ENCODE results near the gene MAP3K14.

The MAP3K14 gene

DNA sequence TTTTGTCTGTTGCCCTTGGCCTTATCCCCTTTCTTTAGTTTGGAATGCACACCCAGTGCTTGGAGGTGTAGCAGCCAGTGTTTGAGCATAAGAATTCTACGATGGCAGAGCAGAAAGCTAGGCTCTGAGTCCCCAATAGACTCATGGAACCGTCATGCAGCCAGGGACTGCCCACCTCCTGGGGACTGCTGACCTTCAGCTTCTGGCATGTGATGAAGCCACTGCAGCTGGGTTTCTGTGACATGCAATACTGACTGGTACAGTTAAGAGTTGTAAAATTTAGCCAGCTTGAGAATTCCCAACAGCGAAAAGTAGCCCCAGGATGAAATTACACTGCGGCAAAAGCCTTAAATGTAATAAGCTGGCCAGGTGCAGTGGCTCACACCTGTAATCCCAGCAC lies 9.0 kb upstream of the MAP3K14 start:
- Histone ChIP-seq H3K79me2 (ENCODE audit: insufficient read depth, low read depth) (no peaks in the 10 kb centered on the region), H3K4me1 (ENCODE audit: low read depth, poor library complexity, severe bottlenecking) (peaks cover 25% of the 10 kb centered on the region), H4K20me1 (ENCODE audit: insufficient read depth) (no peaks in the 10 kb centered on the region), H3K27me3 (ENCODE audit: insufficient read depth, low read depth) (no peaks in the 10 kb centered on the region), H2AFZ (ENCODE audit: low read depth) (no peak overlapping the region), H3K27ac (no peak overlapping the region), H3K9ac (no peak overlapping the region), H3K4me2 (no peak overlapping the region), H3K4me3 (IDR thresholded peaks at IDR 0.05; ENCODE audit: insufficient read depth, low read depth, low read length) (no peak overlapping the region), H3K36me3 (ENCODE audit: insufficient read depth) (no peaks in the 10 kb centered on the region)
- no peak for TF ChIP-seq CTCF (conservative IDR thresholded peaks at IDR 0.05; ENCODE audit: low read depth, low read length)

DNA sequence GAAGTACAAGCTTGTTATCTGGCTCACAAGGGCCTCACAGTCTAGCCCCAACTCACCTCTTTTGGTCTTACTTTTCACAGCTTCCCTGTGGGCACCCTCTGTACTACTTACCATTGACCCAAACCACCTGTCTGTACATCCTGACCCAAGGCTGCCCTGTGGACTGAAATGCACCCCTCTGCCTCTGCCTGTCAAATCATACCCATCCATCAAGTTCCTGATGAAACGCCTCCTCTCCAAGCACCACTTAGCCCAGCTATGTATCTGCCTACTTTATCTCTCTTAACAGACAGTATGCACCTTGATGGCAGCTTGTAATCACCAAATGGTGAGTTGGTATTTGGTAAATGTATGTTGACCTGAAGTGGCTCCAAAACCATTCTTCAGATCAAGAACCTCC lies 7.5 kb upstream of the MAP3K14 start:
- Histone ChIP-seq H3K27ac (no peak overlapping the region), H3K36me3 (ENCODE audit: insufficient read depth) (no peaks in the 10 kb centered on the region), H3K4me1 (ENCODE audit: low read depth, poor library complexity, severe bottlenecking) (peaks cover 27% of the 10 kb centered on the region), H3K9ac (no peak overlapping the region), H2AFZ (ENCODE audit: low read depth) (no peak overlapping the region), H3K4me2 (no peak overlapping the region), H3K4me3 (IDR thresholded peaks at IDR 0.05; ENCODE audit: insufficient read depth, low read depth, low read length) (no peak overlapping the region), H3K27me3 (ENCODE audit: insufficient read depth, low read depth) (no peaks in the 10 kb centered on the region), H3K79me2 (ENCODE audit: insufficient read depth, low read depth) (no peaks in the 10 kb centered on the region), H4K20me1 (ENCODE audit: insufficient read depth) (no peaks in the 10 kb centered on the region)
- TF ChIP-seq CTCF (conservative IDR thresholded peaks at IDR 0.05; ENCODE audit: low read depth, low read length): no peak

DNA sequence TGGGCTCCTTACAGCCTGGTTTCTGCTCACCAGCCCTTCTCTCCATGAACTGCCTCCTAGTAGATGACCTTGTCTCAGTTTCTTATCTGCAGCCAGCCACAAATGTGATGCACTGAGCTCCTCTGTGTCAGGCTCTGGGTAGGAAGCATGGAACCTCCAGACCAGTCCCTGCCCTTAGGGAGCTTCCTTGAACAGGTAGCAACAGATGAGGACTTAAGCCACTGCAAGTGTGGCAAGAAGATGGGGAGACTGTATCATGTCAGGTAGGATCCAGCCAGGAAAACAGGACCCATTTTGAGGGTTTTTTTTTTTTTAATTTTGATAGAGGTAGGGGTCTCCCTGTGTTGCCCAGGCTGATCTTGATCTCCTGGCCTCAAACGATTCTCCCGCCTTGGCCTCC lies 5.3 kb upstream of the MAP3K14 start:
- Histone ChIP-seq H3K27ac (no peak overlapping the region), H3K9ac (no peak overlapping the region), H3K4me3 (IDR thresholded peaks at IDR 0.05; ENCODE audit: insufficient read depth, low read depth, low read length) (no peak overlapping the region), H3K79me2 (ENCODE audit: insufficient read depth, low read depth) (no peaks in the 10 kb centered on the region), H3K27me3 (ENCODE audit: insufficient read depth, low read depth) (no peaks in the 10 kb centered on the region), H3K4me2 (no peak overlapping the region), H3K4me1 (ENCODE audit: low read depth, poor library complexity, severe bottlenecking) (peaks cover 33% of the 10 kb centered on the region), H3K36me3 (ENCODE audit: insufficient read depth) (no peaks in the 10 kb centered on the region), H4K20me1 (ENCODE audit: insufficient read depth) (no peaks in the 10 kb centered on the region), H2AFZ (ENCODE audit: low read depth) (no peak overlapping the region; the same call in 1 of the 2 replicates)
- TF ChIP-seq CTCF (conservative IDR thresholded peaks at IDR 0.05; ENCODE audit: low read depth, low read length): no peak

- peaks cover 4% of the 10 kb centered on the region for H3K79me2 ChIP-seq (ENCODE audit: insufficient read depth, low read depth)
- no peaks in the 10 kb centered on the region for H3K36me3 ChIP-seq (ENCODE audit: insufficient read depth)
- no peaks in the 10 kb centered on the region for H4K20me1 ChIP-seq (ENCODE audit: insufficient read depth)
- no peak for TF ChIP-seq CTCF (conservative IDR thresholded peaks at IDR 0.05; ENCODE audit: low read depth, low read length)
- H3K4me3 ChIP-seq (IDR thresholded peaks at IDR 0.05; ENCODE audit: insufficient read depth, low read depth, low read length): no peak overlapping the region
- peak overlapping the region; percentile 7; the same call in 1 of the 2 replicates for H3K27ac ChIP-seq
- no peaks in the 10 kb centered on the region for H3K27me3 ChIP-seq (ENCODE audit: insufficient read depth, low read depth)
- peaks cover 33% of the 10 kb centered on the region for H3K4me1 ChIP-seq (ENCODE audit: low read depth, poor library complexity, severe bottlenecking)
- H3K4me2 ChIP-seq: peak overlapping the region; percentile 35
- H2AFZ ChIP-seq (ENCODE audit: low read depth): peak overlapping the region; percentile 38
- peak overlapping the region; percentile 1; the same call in 1 of the 2 replicates for H3K9ac ChIP-seq
Observed at GRCh38 chr17:45320931-45321461, 4.2 kb upstream of the MAP3K14 start.
